Gastrocnemius medialis (tissue), 4 donors: ENCODE data around the gene GRK4.

Experiments used
- CTCF ChIP-seq, 5 experiments: fragments of 450-650 bp in 3 of 5; fragments of 200-600 bp in 2 of 5; sonication (generic) in 2 of 5; IDR thresholded peaks in 4 of 5; conservative IDR thresholded peaks in 1 of 5; 1 replicate in 4 of 5; 2 replicates in 1 of 5; pipeline ENCODE4 v1.5.1; 2016 to 2019; ENCODE audit warnings: antibody characterized with exemption in 5 of 5, mild to moderate bottlenecking in 3 of 5, moderate library complexity in 3 of 5
- POLR2A ChIP-seq, 2 donors: fragments of 450-650 bp; IDR thresholded peaks; one replicate each; pipeline ENCODE4 v1.6.1; 2017; ENCODE audit warnings: antibody characterized with exemption in 2 of 2, mild to moderate bottlenecking in 2 of 2, moderate library complexity in 2 of 2

- TF ChIP-seq CTCF (IDR thresholded peaks at IDR 0.05 in 4 of 5, conservative IDR thresholded peaks at IDR 0.05 in 1 of 5) (no peak), POLR2A (IDR thresholded peaks at IDR 0.05) (peak in 1 of 2 donors; percentile 37)
These were observed 111.7 kb downstream of the GRK4 start for GRCh38 chr4:3074846-3075651.
